ENCODE results near the gene TSPAN17.

The TSPAN17 gene

DNA sequence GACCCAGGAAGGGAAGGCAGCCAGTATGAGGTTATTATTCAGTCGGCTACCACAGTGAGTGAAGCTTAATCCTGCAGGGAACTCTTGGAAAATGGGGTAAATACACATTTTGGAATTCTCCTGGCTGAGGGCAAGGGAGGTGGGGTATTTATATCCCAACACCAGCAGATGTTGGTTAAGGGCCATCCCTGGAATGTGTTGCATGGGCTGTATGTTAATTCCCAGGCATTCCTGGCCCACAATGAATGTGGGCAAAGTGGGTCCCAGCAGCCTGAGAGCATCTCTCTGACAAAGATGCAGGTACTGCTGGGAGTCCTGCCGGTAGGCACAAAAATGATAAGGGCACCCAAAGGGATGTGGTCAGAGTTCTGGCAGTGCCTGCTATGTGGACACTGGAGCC lies 34.4 kb upstream of the TSPAN17 start:
- TF ChIP-seq, protein P1, sequence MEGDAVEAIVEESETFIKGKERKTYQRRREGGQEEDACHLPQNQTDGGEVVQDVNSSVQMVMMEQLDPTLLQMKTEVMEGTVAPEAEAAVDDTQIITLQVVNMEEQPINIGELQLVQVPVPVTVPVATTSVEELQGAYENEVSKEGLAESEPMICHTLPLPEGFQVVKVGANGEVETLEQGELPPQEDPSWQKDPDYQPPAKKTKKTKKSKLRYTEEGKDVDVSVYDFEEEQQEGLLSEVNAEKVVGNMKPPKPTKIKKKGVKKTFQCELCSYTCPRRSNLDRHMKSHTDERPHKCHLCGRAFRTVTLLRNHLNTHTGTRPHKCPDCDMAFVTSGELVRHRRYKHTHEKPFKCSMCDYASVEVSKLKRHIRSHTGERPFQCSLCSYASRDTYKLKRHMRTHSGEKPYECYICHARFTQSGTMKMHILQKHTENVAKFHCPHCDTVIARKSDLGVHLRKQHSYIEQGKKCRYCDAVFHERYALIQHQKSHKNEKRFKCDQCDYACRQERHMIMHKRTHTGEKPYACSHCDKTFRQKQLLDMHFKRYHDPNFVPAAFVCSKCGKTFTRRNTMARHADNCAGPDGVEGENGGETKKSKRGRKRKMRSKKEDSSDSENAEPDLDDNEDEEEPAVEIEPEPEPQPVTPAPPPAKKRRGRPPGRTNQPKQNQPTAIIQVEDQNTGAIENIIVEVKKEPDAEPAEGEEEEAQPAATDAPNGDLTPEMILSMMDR (IDR thresholded peaks at IDR 0.05; ENCODE audit: low read length, missing control alignments): no peak
- no peak for DNase-seq (ENCODE audit: low read depth)
- no peak overlapping the region for H3K4me3 ChIP-seq (replicated peaks; ENCODE audit: low read depth, low read length)

DNA sequence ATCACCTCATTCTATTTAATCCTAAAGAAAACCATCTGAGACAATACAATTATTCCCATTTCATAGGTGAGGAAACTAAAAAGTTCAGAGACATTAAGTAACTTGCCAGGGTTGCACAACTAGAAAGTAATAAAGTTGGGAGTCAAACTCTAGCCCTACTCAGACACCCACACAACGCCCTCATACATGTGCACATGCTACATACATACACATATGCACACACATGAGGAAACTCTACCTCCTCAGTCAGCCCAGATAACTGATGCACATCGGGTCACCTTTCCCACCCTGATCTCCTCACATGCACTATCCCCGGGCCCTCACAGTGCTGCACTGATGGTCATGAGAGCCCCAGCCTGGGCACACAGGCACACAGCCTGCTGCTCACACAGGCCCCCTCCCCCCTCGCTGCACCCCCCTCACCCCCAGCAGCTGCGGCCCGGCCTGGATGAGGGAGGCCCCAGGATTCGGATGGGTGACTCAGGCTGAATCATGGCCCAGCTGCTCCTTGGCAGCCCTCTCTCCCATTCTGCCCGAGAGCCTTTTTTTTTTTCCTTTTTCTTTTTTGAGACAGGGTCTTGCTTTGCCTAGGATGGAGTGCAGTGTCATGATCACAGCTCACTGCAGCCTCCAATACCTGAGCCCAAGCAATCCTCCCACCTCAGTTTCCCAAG lies 32.3 kb upstream of the TSPAN17 start:
- TF ChIP-seq, protein P1 (IDR thresholded peaks at IDR 0.05; ENCODE audit: low read length, missing control alignments): no peak
- no peak overlapping the region for H3K4me3 ChIP-seq (replicated peaks; ENCODE audit: low read depth, low read length)
- DNase-seq (ENCODE audit: low read depth): peak; percentile 72

- no peak for DNase-seq (ENCODE audit: low read depth)
- TF ChIP-seq, protein P1 (IDR thresholded peaks at IDR 0.05; ENCODE audit: low read length, missing control alignments): no peak
- H3K4me3 ChIP-seq (replicated peaks; ENCODE audit: low read depth, low read length): no peak overlapping the region
Measured at GRCh38 chr5:176616511-176616910, 30.8 kb upstream of the TSPAN17 start.

DNA sequence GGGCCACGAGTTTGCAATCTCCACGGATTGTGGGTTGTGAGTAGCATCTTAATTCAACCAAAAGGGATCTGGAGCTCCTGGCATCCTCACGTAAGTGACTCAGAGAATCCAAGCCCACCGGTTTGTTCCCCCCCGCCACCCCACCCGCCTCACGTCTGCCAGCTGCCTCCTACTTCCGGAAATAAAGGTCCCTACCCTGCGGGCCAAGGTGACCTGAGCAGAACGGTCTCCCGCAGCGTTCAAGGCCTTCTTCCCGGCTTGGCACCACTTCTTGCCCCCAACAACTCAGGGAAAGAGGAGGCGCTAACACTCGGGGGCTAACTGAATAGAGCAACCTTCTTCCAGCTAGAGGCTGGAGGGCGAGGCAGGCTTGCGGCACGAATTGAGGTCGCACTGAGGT lies 28.5 kb upstream of the TSPAN17 start:
- H3K4me3 ChIP-seq (replicated peaks; ENCODE audit: low read depth, low read length): no peak overlapping the region
- no peak for DNase-seq (ENCODE audit: low read depth)
- TF ChIP-seq, protein P1 (IDR thresholded peaks at IDR 0.05; ENCODE audit: low read length, missing control alignments): no peak

- TF ChIP-seq, protein P1 (IDR thresholded peaks at IDR 0.05; ENCODE audit: low read length, missing control alignments): peak; percentile 37
- H3K4me3 ChIP-seq (replicated peaks; ENCODE audit: low read depth, low read length): no peak overlapping the region
- peak; percentile 89 for DNase-seq (ENCODE audit: low read depth)
Measured at GRCh38 chr5:176619203-176619568, 28.1 kb upstream of the TSPAN17 start.

DNA sequence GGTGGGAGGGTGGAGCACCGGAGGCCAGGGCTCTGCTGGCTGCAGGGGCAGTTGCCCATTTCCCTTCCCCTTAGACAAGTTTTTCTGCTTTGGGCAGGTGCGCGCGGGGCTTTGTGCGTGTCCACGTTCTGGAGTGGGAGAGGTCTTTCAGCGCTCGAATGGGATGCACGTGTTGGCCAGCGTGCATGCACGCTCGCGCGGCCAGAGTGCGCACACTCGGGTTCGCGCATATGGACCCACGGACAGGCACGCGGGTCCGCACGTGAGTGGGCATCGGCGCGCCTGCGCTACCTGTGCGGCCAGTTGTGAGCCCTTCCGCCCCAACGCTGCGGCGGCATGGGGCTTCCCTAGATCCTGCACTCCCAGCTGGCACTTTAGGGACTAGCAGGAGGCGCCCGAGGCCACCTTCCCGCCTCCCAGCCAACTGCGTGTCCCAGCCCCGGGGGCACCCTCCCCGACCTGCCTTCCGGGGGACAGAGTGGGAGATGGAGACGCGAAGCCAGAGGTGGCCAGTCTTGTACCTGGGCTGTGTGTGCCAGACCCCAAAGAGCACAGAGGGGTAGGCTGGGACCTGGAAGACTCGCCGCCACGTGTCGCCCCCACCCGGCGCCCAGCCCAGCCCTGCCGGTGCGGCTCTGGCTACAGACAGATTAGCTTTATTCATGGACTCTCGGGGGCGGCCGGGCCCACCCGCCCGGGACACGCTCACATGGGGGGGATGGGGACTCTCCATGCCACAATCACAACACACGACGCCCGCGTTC lies 27.5 kb upstream of the TSPAN17 start:
- TF ChIP-seq, protein P1 (IDR thresholded peaks at IDR 0.05; ENCODE audit: low read length, missing control alignments): no peak

More for the DNA sequence above, 27.5 kb upstream of the TSPAN17 start:
- H3K4me3 ChIP-seq (replicated peaks; ENCODE audit: low read depth, low read length): no peak overlapping the region
- DNase-seq (ENCODE audit: low read depth): no peak
